ENCODE data around the gene FKBP11.

DNA sequence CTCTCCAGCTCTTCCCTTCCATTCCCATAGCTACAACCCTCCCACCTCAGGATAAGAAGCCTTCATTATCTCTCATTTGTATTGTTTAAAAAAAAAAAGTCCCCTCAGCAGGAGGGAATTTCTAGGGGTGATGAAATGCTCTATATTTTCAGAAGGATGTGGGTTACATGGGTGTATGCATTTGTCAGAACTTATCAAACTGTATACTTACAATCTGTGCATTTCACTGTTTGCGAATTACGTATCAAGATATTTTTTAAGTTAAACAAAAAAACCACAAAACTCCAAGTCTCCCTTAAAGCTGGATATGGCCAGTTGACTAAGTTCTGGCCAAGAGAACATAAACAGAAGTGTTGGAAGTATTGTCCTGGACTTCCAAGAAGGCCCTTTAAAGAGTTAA lies 2.0 kb upstream of the FKBP11 start:
- TF ChIP-seq, protein P1, sequence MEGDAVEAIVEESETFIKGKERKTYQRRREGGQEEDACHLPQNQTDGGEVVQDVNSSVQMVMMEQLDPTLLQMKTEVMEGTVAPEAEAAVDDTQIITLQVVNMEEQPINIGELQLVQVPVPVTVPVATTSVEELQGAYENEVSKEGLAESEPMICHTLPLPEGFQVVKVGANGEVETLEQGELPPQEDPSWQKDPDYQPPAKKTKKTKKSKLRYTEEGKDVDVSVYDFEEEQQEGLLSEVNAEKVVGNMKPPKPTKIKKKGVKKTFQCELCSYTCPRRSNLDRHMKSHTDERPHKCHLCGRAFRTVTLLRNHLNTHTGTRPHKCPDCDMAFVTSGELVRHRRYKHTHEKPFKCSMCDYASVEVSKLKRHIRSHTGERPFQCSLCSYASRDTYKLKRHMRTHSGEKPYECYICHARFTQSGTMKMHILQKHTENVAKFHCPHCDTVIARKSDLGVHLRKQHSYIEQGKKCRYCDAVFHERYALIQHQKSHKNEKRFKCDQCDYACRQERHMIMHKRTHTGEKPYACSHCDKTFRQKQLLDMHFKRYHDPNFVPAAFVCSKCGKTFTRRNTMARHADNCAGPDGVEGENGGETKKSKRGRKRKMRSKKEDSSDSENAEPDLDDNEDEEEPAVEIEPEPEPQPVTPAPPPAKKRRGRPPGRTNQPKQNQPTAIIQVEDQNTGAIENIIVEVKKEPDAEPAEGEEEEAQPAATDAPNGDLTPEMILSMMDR (IDR thresholded peaks at IDR 0.05; ENCODE audit: low read depth, low read length) = no peak
- no peak for TF ChIP-seq EZH2phosphoT487 (IDR thresholded peaks at IDR 0.05; ENCODE audit: low read depth)

All from OCI-LY3 (cell line).